Activated CD4-positive, CD25-positive, alpha-beta regulatory T cell treated with anti-CD3 and anti-CD28 coated beads, Interleukin-2, amount 50 U/mL, for 24 hours (primary cell): ENCODE data around the gene UBE2E2.

Experiments used
- ATAC-seq, 2 donors: fragments of 150-1000 bp; cut with Tn5 transposase; one replicate each; pipeline ENCODE4 v1.10.0; 2021; ENCODE audit warnings: mild to moderate bottlenecking in 1 of 2, moderate library complexity in 1 of 2

Gene UBE2E2

GRCh38 chr3:23288286-23288685 lies 85.2 kb downstream of the UBE2E2 start:
- ATAC-seq = no peak

- no peak for ATAC-seq
Observed at GRCh38 chr3:23288715-23289114, 85.6 kb downstream of the UBE2E2 start.

GRCh38 chr3:23292432-23292831 lies 89.3 kb downstream of the UBE2E2 start:
- no peak for ATAC-seq

GRCh38 chr3:23294770-23295387 lies 91.8 kb downstream of the UBE2E2 start:
- ATAC-seq = no peak

- ATAC-seq = no peak
Observed at GRCh38 chr3:23301819-23302218, 98.7 kb downstream of the UBE2E2 start.

GRCh38 chr3:23302271-23302670 lies 99.1 kb downstream of the UBE2E2 start:
- ATAC-seq = no peak

- ATAC-seq = no peak
Observed at GRCh38 chr3:23303601-23304217, 100.6 kb downstream of the UBE2E2 start.

GRCh38 chr3:23304424-23304823 lies 101.3 kb downstream of the UBE2E2 start:
- no peak for ATAC-seq

- ATAC-seq = no peak
Observed at GRCh38 chr3:23308986-23309625, 106.0 kb downstream of the UBE2E2 start.

GRCh38 chr3:23312866-23313265 lies 109.7 kb downstream of the UBE2E2 start:
- no peak for ATAC-seq

- no peak for ATAC-seq
Observed at GRCh38 chr3:23314981-23315762, 112.0 kb downstream of the UBE2E2 start.

GRCh38 chr3:23316924-23317323 lies 113.8 kb downstream of the UBE2E2 start:
- no peak for ATAC-seq

GRCh38 chr3:23319366-23320312 lies 116.5 kb downstream of the UBE2E2 start:
- ATAC-seq = no peak

GRCh38 chr3:23320586-23321570 lies 117.8 kb downstream of the UBE2E2 start:
- no peak for ATAC-seq

GRCh38 chr3:23324745-23325144 lies 121.6 kb downstream of the UBE2E2 start:
- ATAC-seq = peak; percentile 53 to 59

- ATAC-seq = peak; percentile 55 to 59
Observed at GRCh38 chr3:23325466-23326065, 122.4 kb downstream of the UBE2E2 start.

- ATAC-seq = no peak
Observed at GRCh38 chr3:23329471-23330105, 126.5 kb downstream of the UBE2E2 start.

- ATAC-seq = no peak
Observed at GRCh38 chr3:23330568-23330967, 127.4 kb downstream of the UBE2E2 start.

GRCh38 chr3:23331141-23331935 lies 128.2 kb downstream of the UBE2E2 start:
- no peak for ATAC-seq
